Neural progenitor cell (in vitro differentiated cells): Measurements from ENCODE around the gene SPESP1. TPM values are rescaled to one million over a fixed set of nuclear protein-coding genes. Genes with fewer than 3 reads are reported as not detected.

ENCODE experiments used
- DNase-seq: peaks from one replicate; pipeline ENCODE4 v3.0.0-alpha.2; 2016; ENCODE audit warnings: low spot score
- H2AFZ ChIP-seq: fragments of 200-600 bp; sonication (generic); replicated peaks from 2 replicates; pipeline ENCODE4 v1.6.1; 2016; ENCODE audit warnings: antibody characterized with exemption
- H3F3A ChIP-seq: fragments of 200-600 bp; sonication (generic); 2 replicates; pipeline ENCODE4 v1.6.1; 2016; ENCODE audit warnings: antibody characterized with exemption, low read depth
- H3K27ac ChIP-seq: fragments of 200-600 bp; sonication (generic); 2 replicates; pipeline ENCODE4 v1.5.1; 2016; ENCODE audit warnings: mild to moderate bottlenecking
- H3K27me3 ChIP-seq: fragments of 200-600 bp; sonication (generic); 2 replicates; pipeline ENCODE4 v1.6.1; 2016; ENCODE audit warnings: mild to moderate bottlenecking, moderate library complexity
- H3K36me3 ChIP-seq: fragments of 200-600 bp; sonication (generic); 2 replicates; pipeline ENCODE4 v1.5.1; 2016
- H3K4me1 ChIP-seq: fragments of 200-600 bp; sonication (generic); 2 replicates; pipeline ENCODE4 v1.6.1; 2016; ENCODE audit warnings: mixed run types
- H3K4me2 ChIP-seq: fragments of 200-600 bp; sonication (generic); 2 replicates; pipeline ENCODE4 v1.6.1; 2016
- H3K4me3 ChIP-seq: fragments of 200-600 bp; sonication (generic); 2 replicates; pipeline ENCODE4 v1.5.1; 2016
- H3K79me2 ChIP-seq: fragments of 200-600 bp; sonication (generic); 2 replicates; pipeline ENCODE4 v1.6.1; 2016; ENCODE audit warnings: low read depth
- H3K9ac ChIP-seq: fragments of 200-600 bp; sonication (generic); 2 replicates; pipeline ENCODE4 v1.6.1; 2016
- H3K9me3 ChIP-seq: fragments of 200-600 bp; sonication (generic); 2 replicates; pipeline ENCODE4 v1.5.1; 2016; ENCODE audit warnings: low read depth
- H4K20me1 ChIP-seq: fragments of 200-600 bp; sonication (generic); 2 replicates; pipeline ENCODE4 v1.6.1; 2016; ENCODE audit warnings: low read depth
- H3K27ac Mint-ChIP-seq: 3 replicates; pipeline ENCODE4 v1.8.0; 2021; ENCODE audit warnings: mixed read lengths
- H3K27me3 Mint-ChIP-seq: 2 replicates; pipeline ENCODE4 v1.8.0; 2022; ENCODE audit warnings: low read depth, mild to moderate bottlenecking, inconsistent platforms, moderate library complexity, mixed read lengths; ENCODE audit not compliant: insufficient read depth
- H3K36me3 Mint-ChIP-seq: 3 replicates; pipeline ENCODE4 v1.8.0; 2021; ENCODE audit warnings: mixed read lengths
- H3K4me1 Mint-ChIP-seq: 3 replicates; pipeline ENCODE4 v1.8.0; 2021; ENCODE audit warnings: mixed read lengths
- H3K4me3 Mint-ChIP-seq: 3 replicates; pipeline ENCODE4 v1.8.0; 2021; ENCODE audit warnings: mild to moderate bottlenecking, moderate library complexity, mixed read lengths
- H3K9me3 Mint-ChIP-seq: 3 replicates; pipeline ENCODE4 v1.8.0; 2020; ENCODE audit warnings: mixed read lengths
- CTCF ChIP-seq: fragments of 200-600 bp; sonication (generic); IDR thresholded peaks from 2 replicates; pipeline ENCODE4 v1.5.1; 2017; ENCODE audit warnings: antibody characterized with exemption, mild to moderate bottlenecking
- EZH2 ChIP-seq: fragments of 200-600 bp; sonication (generic); IDR thresholded peaks from 2 replicates; pipeline ENCODE4 v1.6.1; 2017; ENCODE audit warnings: antibody characterized with exemption, mild to moderate bottlenecking, moderate library complexity
- EZH2phosphoT487 ChIP-seq: fragments of 200-600 bp; sonication (generic); IDR thresholded peaks from 2 replicates; pipeline ENCODE4 v1.6.1; 2017; ENCODE audit warnings: antibody characterized with exemption
- total RNA-seq: library from RNA; depleted of rRNA; stranded (reverse); fragments of >200 nt; gene quantifications from 2 replicates; pipeline ENCODE4 v1.2.3, GENCODE V29; 2015; ENCODE audit warnings: low replicate concordance

Gene SPESP1
- total RNA-seq, 1 donor from 2014 or later: not detected

- H3F3A ChIP-seq: no peaks in the 10 kb centered on the region
- H3K9me3 ChIP-seq: no peaks in the 10 kb centered on the region
- no peak for DNase-seq
- H3K27me3 ChIP-seq: no peaks in the 10 kb centered on the region
- no peak overlapping the region for H3K4me2 ChIP-seq
- Mint-ChIP-seq H3K9me3 (no peaks in the 10 kb centered on the region), H3K4me1 (no peaks in the 10 kb centered on the region), H3K36me3 (no peaks in the 10 kb centered on the region), H3K27me3 (peaks cover 3% of the 10 kb centered on the region), H3K27ac (no peak overlapping the region), H3K4me3 (no peak overlapping the region)
- H3K4me1 ChIP-seq: no peaks in the 10 kb centered on the region
- TF ChIP-seq EZH2phosphoT487: no peak
- TF ChIP-seq CTCF: no peak
- TF ChIP-seq EZH2: no peak
- no peak overlapping the region for H3K27ac ChIP-seq
- H3K9ac ChIP-seq: no peak overlapping the region
- no peak overlapping the region for H3K4me3 ChIP-seq
- no peaks in the 10 kb centered on the region for H3K36me3 ChIP-seq
- no peaks in the 10 kb centered on the region for H3K79me2 ChIP-seq
- H4K20me1 ChIP-seq: no peaks in the 10 kb centered on the region
- H2AFZ ChIP-seq: no peak overlapping the region
These were observed 20.7 kb upstream of the SPESP1 start for GRCh38 chr15:68909601-68910100.

GRCh38 chr15:68910341-68910740 is 20.0 kb upstream of the SPESP1 start:
- Mint-ChIP-seq H3K4me3 (no peak overlapping the region), H3K27me3 (peaks cover 3% of the 10 kb centered on the region), H3K27ac (no peak overlapping the region), H3K9me3 (peaks cover 2% of the 10 kb centered on the region), H3K4me1 (no peaks in the 10 kb centered on the region), H3K36me3 (no peaks in the 10 kb centered on the region)
- TF ChIP-seq EZH2: no peak
- TF ChIP-seq CTCF: no peak
- no peak for TF ChIP-seq EZH2phosphoT487
- H3K9ac ChIP-seq: no peak overlapping the region
- no peaks in the 10 kb centered on the region for H3K36me3 ChIP-seq
- H3K27me3 ChIP-seq: no peaks in the 10 kb centered on the region
- DNase-seq: no peak
- H3K27ac ChIP-seq: no peak overlapping the region
- H3K4me3 ChIP-seq: no peak overlapping the region
- H3K79me2 ChIP-seq: no peaks in the 10 kb centered on the region
- H3K4me1 ChIP-seq: no peaks in the 10 kb centered on the region
- H4K20me1 ChIP-seq: no peaks in the 10 kb centered on the region
- H3F3A ChIP-seq: no peaks in the 10 kb centered on the region
- no peaks in the 10 kb centered on the region for H3K9me3 ChIP-seq
- no peak overlapping the region for H2AFZ ChIP-seq
- no peak overlapping the region for H3K4me2 ChIP-seq

- Mint-ChIP-seq H3K9me3 (peaks cover 4% of the 10 kb centered on the region), H3K36me3 (no peaks in the 10 kb centered on the region), H3K4me3 (no peak overlapping the region), H3K4me1 (no peaks in the 10 kb centered on the region), H3K27ac (no peak overlapping the region), H3K27me3 (no peaks in the 10 kb centered on the region)
- Histone ChIP-seq H3K9ac (no peak overlapping the region), H3K4me1 (no peaks in the 10 kb centered on the region), H3K4me3 (no peak overlapping the region), H3K9me3 (peaks cover 1% of the 10 kb centered on the region), H3K27ac (no peak overlapping the region), H3F3A (no peaks in the 10 kb centered on the region), H2AFZ (no peak overlapping the region), H3K36me3 (no peaks in the 10 kb centered on the region), H3K79me2 (no peaks in the 10 kb centered on the region), H3K27me3 (no peaks in the 10 kb centered on the region), H3K4me2 (no peak overlapping the region), H4K20me1 (no peaks in the 10 kb centered on the region)
- DNase-seq: no peak
- TF ChIP-seq EZH2phosphoT487 (no peak), CTCF (no peak), EZH2 (no peak)
These were observed 19.5 kb upstream of the SPESP1 start for GRCh38 chr15:68910816-68911215.
